Natural killer cell (primary cell): ENCODE measurements around the gene AFAP1L1. TPM values are rescaled to one million over a fixed set of nuclear protein-coding genes. Genes with fewer than 3 reads are reported as not detected.
A peak's percentile ranks its signal among the peaks of the same experiment; 100 is the strongest.

Experiments
- ATAC-seq, 3 donors: fragments of 150-1000 bp in 2 of 3; fragments of 200-7000 bp in 1 of 3; cut with Tn5 transposase; 1 replicate in 1 of 3; 2 replicates in 2 of 3; pipeline ENCODE4 v1.10.0; 2021; ENCODE audit warnings: mild to moderate bottlenecking in 2 of 3, moderate library complexity in 2 of 3
- DNase-seq, 2 donors: peaks; one replicate each; pipeline versions ENCODE4 v3.0.0 to v3.0.0-alpha.2; 2013 to 2021; ENCODE audit warnings: mixed read lengths in 1 of 2
- H3K27ac ChIP-seq: one replicate; pipeline ENCODE4 v1.5.1; 2013; ENCODE audit warnings: mild to moderate bottlenecking, low read length
- H3K27me3 ChIP-seq: one replicate; pipeline ENCODE4 v1.6.1; 2013; ENCODE audit warnings: low read length; ENCODE audit not compliant: control insufficient read depth, insufficient read depth
- H3K36me3 ChIP-seq: one replicate; pipeline ENCODE4 v1.6.1; 2013; ENCODE audit warnings: low read length; ENCODE audit not compliant: control insufficient read depth, insufficient read depth
- H3K4me1 ChIP-seq: one replicate; pipeline ENCODE4 v1.6.1; 2013; ENCODE audit warnings: low read length; ENCODE audit not compliant: control insufficient read depth, insufficient read depth
- H3K4me3 ChIP-seq: one replicate; pipeline ENCODE4 v1.5.1; 2013; ENCODE audit warnings: low read length
- H3K9me3 ChIP-seq: one replicate; pipeline ENCODE4 v1.6.1; 2013; ENCODE audit warnings: low read length; ENCODE audit not compliant: control insufficient read depth, insufficient read depth
- H3K27ac Mint-ChIP-seq, 2 donors: one replicate each; pipeline ENCODE4 v1.8.0; 2022; ENCODE audit warnings: mild to moderate bottlenecking in 2 of 2, mixed read lengths in 2 of 2, moderate library complexity in 1 of 2
- H3K27me3 Mint-ChIP-seq, 2 donors: one replicate each; pipeline ENCODE4 v1.8.0; 2022; ENCODE audit warnings: low read depth in 2 of 2, mixed read lengths in 2 of 2
- H3K36me3 Mint-ChIP-seq: one replicate; pipeline ENCODE4 v1.8.0; 2022; ENCODE audit warnings: mixed read lengths
- H3K4me1 Mint-ChIP-seq, 2 donors: one replicate each; pipeline ENCODE4 v1.8.0; 2022; ENCODE audit warnings: mixed read lengths in 2 of 2
- H3K4me3 Mint-ChIP-seq: one replicate; pipeline ENCODE4 v1.8.0; 2022; ENCODE audit warnings: mild to moderate bottlenecking, moderate library complexity, mixed read lengths
- H3K9me3 Mint-ChIP-seq, 2 donors: one replicate each; pipeline ENCODE4 v1.8.0; 2022; ENCODE audit warnings: mixed read lengths in 2 of 2
- CTCF ChIP-seq: fragments of 200-600 bp; IDR thresholded peaks from one replicate; pipeline ENCODE4 v1.8.0; 2022; ENCODE audit warnings: antibody characterized with exemption
- WGBS: methylation state at CpG from one replicate; pipeline ENCODE4 v1.1.7; 2013; ENCODE audit warnings: missing lambda C conversion rate; ENCODE audit not compliant: insufficient coverage; 5-methylcytosine and 5-hydroxymethylcytosine counted together
- intact Hi-C: fragments of 100-400 bp; cut with micrococcal nuclease; formaldehyde crosslinking; loops from one replicate; pipeline ENCODE4 v1.14.2; 2022
- total RNA-seq, 4 donors: library from RNA; stranded (reverse); fragments of 120-200 nt in 1 of 4; gene quantifications; one replicate each; pipeline versions ENCODE4 v1.2.3 to v1.2.4, GENCODE V29; 2013 to 2022

AFAP1L1 gene
- total RNA-seq, 3 donors from 2014 or later (not counting 1 experiment from before 2014, with no cell fraction given): 0.23 to 1.5 TPM; not detected in 1

GRCh38 chr5:149387081-149387631, 115.5 kb downstream of the AFAP1L1 start:
- WGBS: 90% methylated on average over 9 of the region's 9 CpGs
- no peaks in the 10 kb centered on the region for H3K36me3 ChIP-seq
- Mint-ChIP-seq H3K36me3 (no peaks in the 10 kb centered on the region), H3K9me3 (no peaks in the 10 kb centered on the region), H3K27me3 (peaks cover 0 to 2% of the 10 kb centered on the region in 2 donors), H3K4me1 (no peaks in the 10 kb centered on the region), H3K27ac (no peak overlapping the region), H3K4me3 (no peak overlapping the region)
- no peaks in the 10 kb centered on the region for H3K9me3 ChIP-seq
- no peak for ATAC-seq
- no peaks in the 10 kb centered on the region for H3K27me3 ChIP-seq
- H3K4me3 ChIP-seq: no peak overlapping the region
- H3K27ac ChIP-seq: no peak overlapping the region
- no peaks in the 10 kb centered on the region for H3K4me1 ChIP-seq
- no peak for TF ChIP-seq CTCF
- intact Hi-C loops: no loop called here
- no peak for DNase-seq

GRCh38 chr5:149387982-149388381, 116.3 kb downstream of the AFAP1L1 start:
- WGBS: 100% methylated on average over 1 of the region's 1 CpG
- peaks cover 0 to 2% of the 10 kb centered on the region in 2 donors for H3K27me3 Mint-ChIP-seq
- Histone ChIP-seq H3K36me3 (no peaks in the 10 kb centered on the region), H3K4me1 (no peaks in the 10 kb centered on the region), H3K27ac (no peak overlapping the region), H3K27me3 (no peaks in the 10 kb centered on the region), H3K4me3 (no peak overlapping the region), H3K9me3 (no peaks in the 10 kb centered on the region)
- H3K27ac Mint-ChIP-seq: no peak overlapping the region
- no peaks in the 10 kb centered on the region for H3K4me1 Mint-ChIP-seq
- intact Hi-C loops: no loop called here
- ATAC-seq (no peak), DNase-seq (no peak)
- no peaks in the 10 kb centered on the region for H3K36me3 Mint-ChIP-seq
- TF ChIP-seq CTCF: no peak
- H3K9me3 Mint-ChIP-seq: no peaks in the 10 kb centered on the region
- no peak overlapping the region for H3K4me3 Mint-ChIP-seq

GRCh38 chr5:149388498-149389190, 117.0 kb downstream of the AFAP1L1 start:
- H3K4me3 ChIP-seq: no peak overlapping the region
- no peak overlapping the region for H3K27ac ChIP-seq
- no peak overlapping the region for H3K27ac Mint-ChIP-seq
- TF ChIP-seq CTCF: no peak
- WGBS: 78% methylated on average over 7 of the region's 7 CpGs
- H3K9me3 ChIP-seq: no peaks in the 10 kb centered on the region
- peaks cover 0 to 2% of the 10 kb centered on the region in 2 donors for H3K27me3 Mint-ChIP-seq
- H3K27me3 ChIP-seq: no peaks in the 10 kb centered on the region
- H3K36me3 ChIP-seq: no peaks in the 10 kb centered on the region
- intact Hi-C loops: no loop called here
- DNase-seq: no peak
- H3K4me1 Mint-ChIP-seq: no peaks in the 10 kb centered on the region
- H3K36me3 Mint-ChIP-seq: no peaks in the 10 kb centered on the region
- peak in 1 of 3 donors; percentile 14 for ATAC-seq
- H3K9me3 Mint-ChIP-seq: no peaks in the 10 kb centered on the region
- no peaks in the 10 kb centered on the region for H3K4me1 ChIP-seq
- no peak overlapping the region for H3K4me3 Mint-ChIP-seq
